Uterus (tissue), 4 donors: ENCODE data around the gene CHMP4A. TPM values are rescaled to one million over a fixed set of nuclear protein-coding genes. Genes with fewer than 3 reads are reported as not detected.

ENCODE experiments used
- DNase-seq, 2 donors: peaks; one replicate each; pipeline ENCODE4 v3.0.0-alpha.2; 2019 to 2020
- H3K27ac ChIP-seq, 2 donors: fragments of 200-600 bp; sonication (generic); 1 replicate in 1 of 2; 2 replicates in 1 of 2; pipeline ENCODE4 v1.5.1; 2016 to 2018
- H3K27me3 ChIP-seq, 2 donors: fragments of 200-600 bp; sonication (generic); one replicate each; pipeline ENCODE4 v1.5.1; 2018 to 2019; ENCODE audit warnings: control low read depth in 1 of 2
- H3K36me3 ChIP-seq, 2 donors: fragments of 200-600 bp; sonication (generic); one replicate each; pipeline ENCODE4 v1.5.1; 2019; ENCODE audit warnings: control low read depth in 1 of 2
- H3K4me1 ChIP-seq, 2 donors: fragments of 200-600 bp; sonication (generic); one replicate each; pipeline ENCODE4 v1.5.1; 2018 to 2019; ENCODE audit warnings: control low read depth in 1 of 2
- H3K4me3 ChIP-seq, 2 donors: fragments of 200-600 bp; sonication (generic); 1 replicate in 1 of 2; 2 replicates in 1 of 2; pipeline ENCODE4 v1.5.1; 2018 to 2019; ENCODE audit warnings: mild to moderate bottlenecking in 1 of 2
- H3K9me3 ChIP-seq, 2 donors: fragments of 200-600 bp; sonication (generic); one replicate each; pipeline ENCODE4 v1.5.1; 2019; ENCODE audit warnings: control low read depth in 1 of 2
- CTCF ChIP-seq, 4 experiments: fragments of 200-600 bp in 2 of 4; fragments of 450-650 bp in 2 of 4; sonication (generic) in 2 of 4; IDR thresholded peaks; one replicate each; pipeline ENCODE4 v1.5.1; 2016 to 2019; ENCODE audit warnings: antibody characterized with exemption in 4 of 4, mild to moderate bottlenecking in 2 of 4, moderate library complexity in 1 of 4
- POLR2A ChIP-seq, 2 donors: fragments of 450-650 bp; IDR thresholded peaks; one replicate each; pipeline ENCODE4 v1.6.1; 2016; ENCODE audit warnings: antibody characterized with exemption in 2 of 2, mild to moderate bottlenecking in 1 of 2, moderate library complexity in 1 of 2
- intact Hi-C: fragments of 100-400 bp; cut with DNase I; formaldehyde crosslinking; loops from one replicate; pipeline ENCODE4 v1.15.1; 2023; ENCODE audit warnings: low total_unique reads
- total RNA-seq, 4 donors: library from RNA; depleted of rRNA in 3 of 4; stranded (reverse); fragments of >200 nt in 3 of 4; gene quantifications; one replicate each; pipeline versions ENCODE4 v1.1.0 to v1.2.4, GENCODE V29; 2014 to 2023
- donor health status: DM: yes; HTN: yes; CAD: no.

The CHMP4A gene
- total RNA-seq, 4 donors from 2014 or later: 6.8 to 53.3 (median 33.9) TPM

GRCh38 chr14:24255931-24256711, 42.8 kb upstream of the CHMP4A start:
- H3K36me3 ChIP-seq: no peaks in the 10 kb centered on the region
- no peaks in the 10 kb centered on the region for H3K4me1 ChIP-seq
- H3K4me3 ChIP-seq: no peak overlapping the region
- DNase-seq: no peak
- H3K27me3 ChIP-seq: no peaks in the 10 kb centered on the region
- intact Hi-C loops: no loop called here
- no peaks in the 10 kb centered on the region for H3K9me3 ChIP-seq
- H3K27ac ChIP-seq: no peak overlapping the region
- TF ChIP-seq CTCF (IDR thresholded peaks at IDR 0.05) (no peak), POLR2A (IDR thresholded peaks at IDR 0.05) (no peak)

- no peaks in the 10 kb centered on the region for H3K27me3 ChIP-seq
- no peaks in the 10 kb centered on the region for H3K4me1 ChIP-seq
- no peaks in the 10 kb centered on the region for H3K9me3 ChIP-seq
- no peak overlapping the region for H3K4me3 ChIP-seq
- no peaks in the 10 kb centered on the region for H3K36me3 ChIP-seq
- H3K27ac ChIP-seq: no peak overlapping the region
- intact Hi-C loops: no loop called here
- DNase-seq: no peak
- no peak for TF ChIP-seq POLR2A (IDR thresholded peaks at IDR 0.05)
- no peak for TF ChIP-seq CTCF (IDR thresholded peaks at IDR 0.05)
These were observed 42.1 kb upstream of the CHMP4A start for GRCh38 chr14:24255438-24255837.

- intact Hi-C loops: no loop called here
These were observed 41.5 kb upstream of the CHMP4A start for GRCh38 chr14:24254630-24255392.

GRCh38 chr14:24253936-24254335, 40.6 kb upstream of the CHMP4A start:
- Histone ChIP-seq H3K4me1 (no peaks in the 10 kb centered on the region), H3K9me3 (no peaks in the 10 kb centered on the region), H3K36me3 (no peaks in the 10 kb centered on the region), H3K27me3 (no peaks in the 10 kb centered on the region), H3K27ac (no peak overlapping the region), H3K4me3 (no peak overlapping the region)
- intact Hi-C loops: no loop called here
- no peak for DNase-seq
- TF ChIP-seq POLR2A (IDR thresholded peaks at IDR 0.05) (no peak), CTCF (IDR thresholded peaks at IDR 0.05) (no peak)

More at GRCh38 chr14:24254630-24255392, 41.5 kb upstream of the CHMP4A start:
- H3K4me3 ChIP-seq: no peak overlapping the region
- no peaks in the 10 kb centered on the region for H3K4me1 ChIP-seq
- no peak for DNase-seq
- no peak overlapping the region for H3K27ac ChIP-seq
- H3K9me3 ChIP-seq: no peaks in the 10 kb centered on the region
- no peaks in the 10 kb centered on the region for H3K36me3 ChIP-seq
- TF ChIP-seq POLR2A (IDR thresholded peaks at IDR 0.05) (no peak), CTCF (IDR thresholded peaks at IDR 0.05) (no peak)
- H3K27me3 ChIP-seq: no peaks in the 10 kb centered on the region
